Erythroblast (primary cell): ENCODE measurements around the gene TTC22.
A peak's percentile ranks its signal among the peaks of the same experiment; 100 is the strongest.
"Not testable (repeated sequence)": the region's sequence is repeated elsewhere in the genome, so short reads cannot be mapped to it uniquely, and the experiment has no call there.

Source experiments
- DNase-seq, 2 experiments: peaks; one replicate each; lab custom pipeline; 2025; lab: John Stamatoyannopoulos, UW
- GATA1 ChIP-seq: IDR thresholded peaks from 2 replicates; pipeline ENCODE4 v1.6.1; 2011; ENCODE audit warnings: low read depth, mild to moderate bottlenecking, control low read depth, low read length, moderate library complexity
- POLR2A ChIP-seq: IDR thresholded peaks from 2 replicates; pipeline ENCODE4 v1.6.1; 2011; ENCODE audit warnings: mild to moderate bottlenecking, low read length

The TTC22 gene

DNA sequence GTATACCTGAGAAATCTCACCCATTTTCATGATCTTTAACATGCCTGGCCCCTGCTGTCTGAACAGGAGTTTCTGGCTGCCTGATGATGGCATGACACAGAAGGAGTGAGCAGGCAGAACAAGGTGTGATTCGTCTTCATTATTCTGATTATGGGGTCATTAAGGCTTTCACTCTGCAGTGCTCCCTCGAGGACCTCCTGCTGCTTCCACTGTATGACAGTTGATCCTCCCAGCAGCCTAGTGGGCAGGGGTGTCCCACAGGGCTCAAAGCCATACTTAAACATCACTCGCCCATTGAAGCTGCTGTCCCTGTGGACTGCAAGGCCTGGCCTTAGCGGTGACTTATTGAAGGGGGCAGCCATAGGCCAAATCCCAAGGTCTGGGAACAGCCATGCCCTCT, 24.1 kb downstream of the TTC22 start:
- DNase-seq: no peak
- no peak for TF ChIP-seq POLR2A
- TF ChIP-seq GATA1: no peak

DNA sequence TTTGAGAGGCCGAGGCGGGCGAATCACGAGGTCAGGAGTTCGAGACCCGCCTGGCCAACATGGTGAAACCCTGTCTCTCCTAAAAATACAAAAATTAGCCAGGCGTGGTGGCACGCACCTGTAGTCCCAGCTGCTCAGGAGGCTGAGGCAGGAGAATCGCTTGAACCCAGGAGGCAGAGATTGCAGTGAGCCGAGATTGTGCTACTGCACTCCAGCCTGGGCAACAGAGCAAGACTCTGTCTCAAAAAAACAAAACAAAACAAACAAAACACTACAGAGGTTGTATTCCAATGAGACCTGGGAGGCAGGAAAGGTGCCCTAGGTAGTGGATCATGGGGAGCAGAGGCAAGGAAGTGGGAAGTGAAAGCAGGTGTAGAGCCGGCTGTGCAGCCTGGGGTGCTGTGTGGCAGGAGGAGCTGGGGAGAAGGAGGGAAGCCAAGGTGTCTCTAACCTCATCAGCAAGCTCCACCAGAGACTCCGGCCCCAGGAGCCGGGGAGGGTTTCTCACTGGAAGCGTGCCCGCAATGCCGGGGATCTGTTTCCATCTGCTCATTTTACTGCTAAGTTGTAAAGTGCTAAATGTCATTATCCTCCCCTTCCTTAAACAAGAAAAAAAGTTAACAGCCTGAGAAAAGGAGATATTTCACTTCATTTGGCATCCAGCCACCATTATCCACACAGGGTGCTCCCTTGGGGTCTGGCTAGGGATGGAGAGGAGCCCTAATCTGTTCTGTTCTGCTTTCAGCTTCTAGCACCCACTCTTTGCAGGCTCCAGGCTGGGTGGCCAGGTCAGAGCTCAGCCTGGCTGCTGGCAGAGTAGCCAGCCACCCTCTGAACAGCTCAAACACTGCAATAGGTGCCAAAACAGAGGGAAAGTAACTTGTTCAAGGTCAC, 25.0 kb downstream of the TTC22 start:
- DNase-seq: not testable (repeated sequence)

DNA sequence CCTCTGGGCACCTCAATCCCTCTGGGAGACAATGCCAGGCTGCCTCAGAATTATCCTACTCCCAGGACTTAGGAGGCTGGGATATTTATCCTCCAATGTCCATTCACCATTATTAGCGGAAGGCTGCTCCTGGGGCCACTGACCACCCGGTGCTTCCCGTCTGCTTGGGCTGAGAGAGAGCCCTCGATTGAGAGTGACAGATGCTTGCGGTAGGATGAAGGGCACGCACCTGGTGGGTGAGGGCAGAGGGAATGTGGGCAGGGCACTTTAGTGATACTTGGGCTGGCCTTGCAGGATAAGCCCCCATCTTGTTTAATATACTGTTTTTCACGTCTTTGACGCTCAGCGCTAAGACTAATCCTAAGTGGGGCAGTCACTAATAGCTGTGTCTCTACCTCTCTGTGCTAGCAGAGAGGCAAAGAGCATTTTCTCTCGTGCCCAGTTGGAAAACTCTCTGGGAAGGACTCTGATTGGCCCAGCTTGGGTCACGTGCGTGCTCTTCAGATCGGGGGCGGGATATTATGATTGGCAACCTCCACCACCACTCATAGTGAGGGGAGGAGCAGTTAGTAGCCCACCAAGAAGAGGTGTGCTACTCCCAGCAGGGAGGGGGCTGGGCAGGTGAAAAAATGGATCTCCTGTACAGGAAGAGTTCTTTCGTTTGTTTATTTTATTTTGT, 26.2 kb downstream of the TTC22 start:
- DNase-seq: peak; percentile 24 to 25
- TF ChIP-seq POLR2A (no peak), GATA1 (no peak)

DNA sequence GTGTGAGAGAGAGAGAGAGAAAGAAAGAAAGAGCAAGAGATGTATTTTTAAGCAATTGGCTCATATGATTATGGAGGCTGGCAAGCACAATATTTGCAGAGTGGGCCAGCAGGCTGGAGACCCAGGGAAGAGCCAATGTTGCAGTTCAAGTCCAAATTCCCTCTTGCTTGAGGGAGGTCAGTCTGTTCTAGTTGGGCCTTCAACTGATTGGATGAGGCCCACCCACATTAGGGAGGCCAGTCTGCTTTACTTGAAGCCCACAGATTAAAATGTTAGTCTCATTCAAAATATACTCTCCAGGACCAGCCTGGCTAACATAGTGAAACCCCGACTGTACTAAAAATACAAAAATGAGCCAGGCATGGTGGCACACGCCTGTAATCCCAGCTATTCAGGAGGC, 28.2 kb downstream of the TTC22 start:
- no peak for DNase-seq
- no peak for TF ChIP-seq GATA1
- no peak for TF ChIP-seq POLR2A

DNA sequence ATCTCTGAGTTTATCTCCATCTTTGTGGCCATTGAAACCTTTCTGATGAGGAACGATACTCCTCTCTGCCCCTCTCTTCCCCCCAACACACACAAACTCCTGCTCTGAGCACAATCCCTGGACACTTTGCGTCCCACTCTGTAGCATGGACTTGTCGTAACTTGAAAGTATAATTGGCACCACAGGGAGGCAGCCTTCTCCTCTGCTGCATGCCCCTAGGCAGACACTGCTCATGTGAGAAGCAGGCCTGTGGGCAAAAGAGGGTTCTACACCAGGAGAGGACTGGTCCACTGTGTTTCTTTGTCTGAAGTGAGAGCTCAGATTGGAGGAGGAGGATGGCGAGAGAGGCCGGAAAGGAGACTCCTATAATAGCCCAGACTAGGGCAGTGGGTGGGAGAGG, 33.0 kb downstream of the TTC22 start:
- TF ChIP-seq GATA1 (no peak), POLR2A (no peak)
- DNase-seq: peak in 1 of 2 experiments; percentile 10

DNA sequence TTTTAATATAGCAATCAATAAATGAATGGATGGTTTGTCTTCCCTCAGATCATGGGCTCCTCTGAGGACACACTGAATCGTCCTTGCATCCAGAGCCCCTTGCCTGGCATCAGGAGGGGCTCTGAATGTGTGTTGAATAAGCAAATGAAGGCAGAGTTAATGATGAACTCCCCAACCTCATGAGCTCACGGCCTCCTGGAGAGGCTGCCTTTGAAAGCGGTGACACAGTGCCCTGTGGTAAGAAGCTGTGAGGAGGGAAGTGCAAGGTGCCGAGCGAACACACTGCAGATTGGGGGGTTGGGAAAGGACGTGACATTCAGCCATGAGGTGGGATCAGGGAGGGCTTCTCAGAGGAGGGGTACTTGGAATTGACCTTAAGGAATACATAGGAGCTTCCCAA, 33.6 kb downstream of the TTC22 start:
- no peak for TF ChIP-seq GATA1
- no peak for DNase-seq

DNA sequence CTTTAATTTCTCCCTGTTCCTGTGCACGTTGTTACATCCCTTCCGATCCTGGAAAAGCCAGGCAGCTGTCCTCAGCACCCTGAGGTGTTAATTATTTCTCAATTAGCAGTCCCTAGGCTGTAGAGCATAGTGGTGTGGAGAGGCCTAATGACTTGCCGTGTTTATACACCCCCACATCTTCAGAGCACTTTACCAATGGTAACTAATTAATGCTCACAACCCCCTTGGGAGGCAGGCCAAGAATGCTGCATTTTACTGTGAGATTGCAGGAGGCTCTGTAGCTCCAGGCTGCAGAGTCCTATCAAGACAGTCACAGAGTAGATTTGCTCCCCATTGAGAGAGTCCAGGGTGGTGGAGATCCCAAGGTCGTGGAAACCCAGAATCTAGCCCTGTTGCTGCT, 34.4 kb downstream of the TTC22 start:
- DNase-seq: no peak
- TF ChIP-seq POLR2A: no peak
- TF ChIP-seq GATA1: no peak

DNA sequence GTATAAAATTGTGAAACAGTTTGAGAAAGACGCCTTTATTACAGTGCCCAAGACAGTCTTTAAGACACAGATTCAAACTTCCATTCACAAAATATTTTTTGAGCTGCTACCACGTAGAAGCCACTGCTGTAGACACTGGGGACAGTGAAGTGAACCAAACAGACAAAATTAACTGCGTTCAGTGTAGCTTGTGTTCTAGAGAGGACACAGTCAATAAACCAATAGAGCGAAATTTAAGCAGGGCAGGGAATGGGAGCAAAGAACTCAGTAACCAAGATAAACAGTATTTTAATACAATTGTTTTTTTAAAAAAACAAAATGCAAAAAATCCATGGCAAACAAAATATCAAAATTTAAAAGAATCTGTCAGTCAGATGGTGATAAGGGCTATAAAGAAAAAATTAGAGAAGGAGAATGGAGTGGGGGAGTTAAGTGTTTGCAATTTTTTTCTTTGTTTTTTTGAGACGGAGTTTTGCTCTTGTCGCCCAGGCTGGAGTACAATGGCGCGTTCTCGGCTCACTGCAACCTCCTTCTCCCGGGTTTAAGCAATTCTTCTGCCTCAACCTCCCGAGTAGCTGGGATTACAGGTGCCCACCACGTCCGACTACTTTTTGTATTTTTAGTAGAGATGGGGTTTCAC, 36.1 kb downstream of the TTC22 start:
- no peak for TF ChIP-seq POLR2A
- no peak for TF ChIP-seq GATA1
- no peak for DNase-seq

DNA sequence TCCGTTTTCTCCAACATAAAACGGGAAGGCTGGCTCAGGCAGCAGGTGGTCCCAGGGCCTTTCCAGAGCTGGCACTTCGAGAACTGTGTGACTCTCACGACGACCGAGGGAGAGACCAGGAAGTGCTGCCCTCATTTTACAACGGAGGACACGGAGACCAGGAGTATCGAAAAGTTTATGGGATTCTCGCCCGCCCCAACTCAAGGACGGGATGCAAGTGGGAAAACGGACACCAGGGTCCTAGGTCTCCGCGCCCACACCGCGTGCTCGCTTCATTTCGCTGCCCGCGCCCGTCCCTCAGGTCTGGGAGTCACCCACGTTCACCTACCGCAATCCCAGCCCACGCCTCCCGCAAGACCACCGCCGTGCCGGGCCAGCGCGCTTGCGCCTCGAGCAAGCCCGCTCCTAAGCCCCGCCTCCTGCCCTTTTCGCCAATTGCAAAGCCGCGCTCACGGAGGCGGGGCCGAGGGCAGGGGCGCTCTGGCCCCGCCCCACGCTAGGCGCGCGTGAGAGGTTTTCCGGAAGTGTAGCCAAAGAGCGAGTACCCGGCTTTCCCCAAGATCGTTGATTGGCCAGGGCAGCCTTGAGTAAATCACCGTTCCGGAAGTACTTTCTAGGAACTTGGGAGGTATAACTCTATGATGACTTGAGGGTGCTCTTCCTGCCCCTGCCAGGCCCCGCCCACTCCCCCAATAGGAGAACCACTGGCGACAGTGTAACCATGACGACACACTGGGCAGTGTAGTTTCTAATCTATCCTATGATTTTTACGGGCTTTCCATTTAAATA, 36.8 kb downstream of the TTC22 start, which contains the start of gene PARS2:
Gene PARS2 (minus strand): TSS at position 391 of the 789 bp plus-strand sequence. CDS start 5,362 bp downstream, outside the sequence.
- peak; percentile 99 for DNase-seq
- TF ChIP-seq GATA1 (no peak), POLR2A (peak; percentile 79)

DNA sequence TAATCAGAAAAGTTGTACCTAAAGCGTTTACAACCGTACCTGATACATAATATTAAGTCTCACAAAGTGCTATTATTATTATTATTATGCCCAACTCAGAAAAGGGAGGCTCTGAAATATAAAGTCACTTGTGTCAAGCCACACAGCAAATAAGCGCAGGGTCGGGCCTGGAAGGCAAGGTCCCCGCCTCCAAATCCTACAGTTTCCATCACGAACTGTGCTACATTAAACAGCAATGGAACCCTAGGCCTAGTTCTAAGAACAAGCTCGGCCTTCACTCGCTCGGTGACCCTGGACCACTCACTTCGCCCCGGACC, 37.3 kb downstream of the TTC22 start:
- DNase-seq: peak; percentile 45 to 61

DNA sequence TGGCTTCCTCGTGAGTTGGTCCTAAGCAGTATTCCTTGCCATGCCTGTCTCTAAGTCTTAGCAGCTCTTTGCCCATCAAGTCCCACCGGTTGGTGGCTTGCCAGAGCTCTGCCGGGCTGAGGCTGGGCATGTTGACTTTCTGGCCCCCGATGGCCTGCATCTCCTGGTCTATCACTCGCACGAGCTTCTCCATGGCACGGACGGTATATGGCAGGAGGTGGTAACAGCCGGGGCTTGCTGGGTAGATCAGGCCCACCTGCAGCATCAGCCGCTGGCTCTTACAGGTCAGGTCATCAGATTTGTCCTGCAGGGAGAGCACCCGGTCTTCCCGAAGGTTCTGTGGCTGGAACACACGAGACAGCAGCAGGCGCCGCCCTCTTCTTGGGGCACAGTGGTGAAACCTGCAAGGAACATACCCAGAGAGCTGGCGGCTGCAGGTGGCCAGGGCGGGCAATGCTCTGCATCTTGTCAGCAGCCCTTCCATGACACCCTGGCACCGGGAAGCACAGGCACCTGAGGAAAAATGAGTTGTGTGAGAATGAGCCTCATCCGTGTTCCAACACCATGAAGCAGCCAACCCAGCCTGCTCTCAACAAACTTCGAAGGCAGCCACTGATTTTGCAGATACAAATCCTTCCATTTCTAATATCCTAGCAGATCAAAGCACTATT, 42.3 kb downstream of the TTC22 start:
- no peak for TF ChIP-seq POLR2A
- TF ChIP-seq GATA1: no peak
- no peak for DNase-seq

More for the DNA sequence above, 37.3 kb downstream of the TTC22 start:
- no peak for TF ChIP-seq POLR2A

DNA sequence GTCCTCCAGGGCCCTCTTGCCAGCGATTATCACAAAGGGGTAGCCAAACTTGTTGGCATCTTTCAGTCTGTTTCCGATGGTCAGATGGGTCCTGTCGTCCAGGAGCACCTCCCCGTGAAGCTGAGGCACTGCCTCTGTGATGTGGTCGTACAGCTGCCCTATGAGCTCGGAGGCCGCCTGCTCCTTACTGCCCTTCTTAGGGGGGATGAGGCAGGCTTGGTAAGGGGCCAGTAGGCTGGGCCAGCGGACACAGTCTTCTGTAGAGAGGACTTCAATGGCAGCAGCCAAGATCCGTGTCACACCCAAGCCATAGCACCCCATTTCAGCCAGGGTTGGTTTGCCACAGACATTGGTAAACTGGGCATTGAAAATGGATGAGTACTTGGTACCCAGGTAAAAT, 43.3 kb downstream of the TTC22 start:
- DNase-seq: no peak
- TF ChIP-seq GATA1: no peak

DNA sequence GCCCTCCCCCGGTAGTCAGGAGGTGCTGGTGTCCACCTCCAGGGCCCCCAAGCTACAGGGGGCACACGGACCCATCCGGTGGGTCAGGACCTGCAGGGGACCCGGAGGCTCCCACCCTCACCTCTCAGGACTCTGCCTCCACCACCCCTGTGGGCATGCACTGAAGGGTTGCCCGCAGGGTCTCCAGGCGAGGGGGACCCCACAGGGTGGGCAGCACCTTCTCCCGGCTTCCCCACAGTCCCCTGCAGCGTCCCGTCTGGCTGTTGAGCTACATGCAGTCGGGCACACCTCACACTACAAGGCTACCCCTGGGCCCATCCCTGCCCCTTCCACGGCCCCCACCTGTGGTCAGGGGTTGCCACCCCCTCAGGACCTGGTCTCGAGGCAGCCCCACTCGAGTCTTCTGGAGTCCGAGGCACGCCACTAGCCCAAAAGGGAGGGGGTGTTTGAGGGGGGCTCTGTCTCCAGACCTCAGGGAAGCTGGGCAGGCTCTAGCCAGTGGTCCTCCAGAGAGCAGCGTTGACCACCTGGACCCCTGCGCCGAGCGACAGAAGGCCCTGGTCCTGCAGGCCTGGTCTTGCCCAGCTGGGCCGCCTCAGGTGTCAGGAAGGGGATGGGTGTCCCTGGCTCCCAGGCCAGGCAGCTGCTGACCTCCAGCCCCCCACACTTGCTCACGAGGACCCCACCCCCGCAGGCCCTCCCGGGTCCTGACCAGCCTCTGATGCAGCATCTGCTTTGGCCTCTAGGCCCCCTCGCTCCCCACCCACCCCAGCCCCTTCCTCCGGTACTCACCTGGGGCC, 46.4 kb downstream of the TTC22 start:
- TF ChIP-seq GATA1 (no peak), POLR2A (no peak)
- DNase-seq: no peak
